ENCODE data around the gene EPB41L2.

EPB41L2 gene

DNA sequence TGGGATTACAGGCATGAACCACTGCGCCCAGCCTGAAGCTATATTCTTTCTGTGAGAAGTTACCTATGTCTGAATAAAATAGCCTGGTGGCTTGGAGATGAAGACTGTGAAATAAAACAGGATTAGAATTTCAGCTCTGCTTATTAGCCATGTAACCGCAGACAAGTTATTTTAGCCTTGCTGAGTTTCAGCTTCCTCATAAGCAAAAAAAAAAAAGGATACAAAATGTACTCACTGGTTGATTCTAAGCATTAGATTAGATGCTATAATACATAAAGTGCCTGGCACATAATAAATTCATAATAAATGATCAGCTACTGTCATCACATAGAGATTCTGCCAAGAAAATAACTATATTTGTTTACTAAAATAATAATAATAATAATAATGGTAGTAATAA lies 98.8 kb downstream of the EPB41L2 start:
- in situ Hi-C loops (cut with MboI; ENCODE audit: low sequenced_read_pairs, unreplicated experiment), result no loop called here
- no peak for DNase-seq (ENCODE audit: low spot score)

DNA sequence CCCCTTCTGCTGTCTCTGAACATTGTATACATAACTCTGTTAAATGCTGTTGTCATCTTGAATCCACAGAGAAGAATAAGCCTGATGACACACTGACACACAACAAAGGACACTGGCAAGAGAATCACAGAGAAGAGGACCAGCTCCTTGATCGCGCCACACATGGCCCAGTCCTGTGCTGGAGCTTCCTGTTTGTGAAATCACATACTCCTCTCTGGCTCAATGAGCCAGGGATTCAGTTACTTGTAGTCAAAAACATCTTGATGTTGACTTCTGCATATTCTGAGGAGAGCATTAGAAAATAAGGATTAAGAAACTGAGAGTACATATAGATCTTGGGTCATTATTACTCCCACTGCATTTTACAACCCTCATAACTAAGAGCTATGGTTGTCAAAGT lies 100.1 kb downstream of the EPB41L2 start:
- in situ Hi-C loops (cut with MboI; ENCODE audit: low sequenced_read_pairs, unreplicated experiment), result no loop called here
- TF ChIP-seq, protein P1, sequence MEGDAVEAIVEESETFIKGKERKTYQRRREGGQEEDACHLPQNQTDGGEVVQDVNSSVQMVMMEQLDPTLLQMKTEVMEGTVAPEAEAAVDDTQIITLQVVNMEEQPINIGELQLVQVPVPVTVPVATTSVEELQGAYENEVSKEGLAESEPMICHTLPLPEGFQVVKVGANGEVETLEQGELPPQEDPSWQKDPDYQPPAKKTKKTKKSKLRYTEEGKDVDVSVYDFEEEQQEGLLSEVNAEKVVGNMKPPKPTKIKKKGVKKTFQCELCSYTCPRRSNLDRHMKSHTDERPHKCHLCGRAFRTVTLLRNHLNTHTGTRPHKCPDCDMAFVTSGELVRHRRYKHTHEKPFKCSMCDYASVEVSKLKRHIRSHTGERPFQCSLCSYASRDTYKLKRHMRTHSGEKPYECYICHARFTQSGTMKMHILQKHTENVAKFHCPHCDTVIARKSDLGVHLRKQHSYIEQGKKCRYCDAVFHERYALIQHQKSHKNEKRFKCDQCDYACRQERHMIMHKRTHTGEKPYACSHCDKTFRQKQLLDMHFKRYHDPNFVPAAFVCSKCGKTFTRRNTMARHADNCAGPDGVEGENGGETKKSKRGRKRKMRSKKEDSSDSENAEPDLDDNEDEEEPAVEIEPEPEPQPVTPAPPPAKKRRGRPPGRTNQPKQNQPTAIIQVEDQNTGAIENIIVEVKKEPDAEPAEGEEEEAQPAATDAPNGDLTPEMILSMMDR (IDR thresholded peaks at IDR 0.05; ENCODE audit: borderline replicate concordance, control extremely low read depth, extremely low read depth, insufficient read depth, missing control alignments), result no peak
- DNase-seq (ENCODE audit: low spot score), result no peak

More for the DNA sequence above, 98.8 kb downstream of the EPB41L2 start:
- TF ChIP-seq, protein P1 (IDR thresholded peaks at IDR 0.05; ENCODE audit: borderline replicate concordance, control extremely low read depth, extremely low read depth, insufficient read depth, missing control alignments), result no peak

DNA sequence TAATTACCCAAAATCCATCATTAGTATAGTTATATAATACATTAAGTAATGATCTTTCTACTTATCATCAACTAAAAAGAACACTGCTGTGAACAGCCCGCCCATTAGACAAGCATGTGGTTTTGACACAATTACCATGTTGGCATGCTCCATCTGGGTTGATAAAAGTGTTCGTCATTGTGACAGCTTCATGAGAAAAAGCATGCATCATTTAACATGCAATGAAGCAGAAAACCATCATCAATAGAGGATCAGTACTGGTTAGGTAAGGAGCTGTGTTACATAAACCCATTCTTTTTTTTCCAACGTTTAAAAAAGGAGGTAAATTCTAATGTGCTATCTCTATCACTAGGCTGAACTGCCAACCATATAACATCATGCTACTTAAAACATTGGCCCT lies 101.9 kb downstream of the EPB41L2 start:
- TF ChIP-seq, protein P1 (IDR thresholded peaks at IDR 0.05; ENCODE audit: borderline replicate concordance, control extremely low read depth, extremely low read depth, insufficient read depth, missing control alignments), result no peak
- no peak for DNase-seq (ENCODE audit: low spot score)
- in situ Hi-C loops (cut with MboI; ENCODE audit: low sequenced_read_pairs, unreplicated experiment), result no loop called here

DNA sequence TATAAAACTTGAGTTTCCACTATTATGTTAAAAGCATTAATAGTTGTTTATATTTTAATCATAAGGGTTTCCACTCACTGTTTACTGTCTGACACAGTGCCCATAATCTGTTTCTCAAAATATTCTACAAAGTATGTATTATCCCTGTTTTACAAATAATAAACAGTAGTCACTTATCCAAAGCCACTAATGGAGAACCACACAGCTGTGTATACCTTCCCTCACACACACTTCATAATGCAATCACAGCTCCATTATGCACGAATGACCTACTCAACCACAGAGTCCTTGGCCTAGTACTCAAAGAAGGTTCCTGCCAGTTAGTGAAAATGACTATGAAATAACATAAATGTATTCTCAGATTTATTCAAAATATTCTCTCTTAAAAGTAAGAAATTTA lies 103.1 kb downstream of the EPB41L2 start:
- in situ Hi-C loops (cut with MboI; ENCODE audit: low sequenced_read_pairs, unreplicated experiment), result no loop called here
- no peak for DNase-seq (ENCODE audit: low spot score)
- TF ChIP-seq, protein P1 (IDR thresholded peaks at IDR 0.05; ENCODE audit: borderline replicate concordance, control extremely low read depth, extremely low read depth, insufficient read depth, missing control alignments), result no peak

DNA sequence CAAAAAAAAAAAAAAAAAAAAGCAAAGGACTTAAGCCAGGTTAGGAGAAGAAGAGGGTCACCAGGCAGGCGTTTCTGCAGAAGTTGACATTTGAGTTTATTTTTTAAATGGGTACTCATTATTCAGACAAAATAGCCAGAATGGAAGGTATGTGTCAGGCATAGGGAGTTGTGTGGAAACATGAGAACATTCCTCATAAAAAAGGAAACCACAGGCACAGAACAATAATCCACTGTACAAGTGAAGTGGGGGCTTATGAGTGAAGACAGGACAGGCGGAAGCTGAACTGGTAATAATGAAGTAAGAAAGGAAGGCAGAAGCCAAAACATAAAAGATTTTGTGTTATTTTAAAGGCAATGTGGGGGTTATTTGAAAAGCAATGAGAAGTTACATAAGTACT lies 104.6 kb downstream of the EPB41L2 start:
- in situ Hi-C loops (cut with MboI; ENCODE audit: low sequenced_read_pairs, unreplicated experiment), result no loop called here
- DNase-seq (ENCODE audit: low spot score), result no peak
- TF ChIP-seq, protein P1 (IDR thresholded peaks at IDR 0.05; ENCODE audit: borderline replicate concordance, control extremely low read depth, extremely low read depth, insufficient read depth, missing control alignments), result no peak

DNA sequence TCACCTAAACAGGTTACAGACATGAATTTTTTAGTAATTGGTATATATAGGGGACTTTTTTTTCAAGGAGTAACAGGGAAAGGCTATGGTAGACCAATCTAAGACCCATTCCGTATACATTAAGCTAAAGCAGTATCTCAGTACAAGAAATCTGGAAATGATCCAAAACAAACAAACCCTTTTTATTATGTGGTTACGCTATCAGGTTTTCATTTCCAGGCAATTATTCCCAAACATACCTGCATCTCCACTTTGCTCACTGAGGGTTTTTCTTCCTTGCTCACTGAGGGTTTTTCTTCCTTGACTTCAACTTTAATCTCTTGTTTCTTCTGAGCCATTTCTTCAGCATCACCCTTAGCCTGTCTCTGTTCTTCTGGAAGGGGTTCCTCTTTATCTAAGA lies 107.3 kb downstream of the EPB41L2 start:
- no peak for DNase-seq (ENCODE audit: low spot score)
- TF ChIP-seq, protein P1 (IDR thresholded peaks at IDR 0.05; ENCODE audit: borderline replicate concordance, control extremely low read depth, extremely low read depth, insufficient read depth, missing control alignments), result no peak
- in situ Hi-C loops (cut with MboI; ENCODE audit: low sequenced_read_pairs, unreplicated experiment), result no loop called here

DNA sequence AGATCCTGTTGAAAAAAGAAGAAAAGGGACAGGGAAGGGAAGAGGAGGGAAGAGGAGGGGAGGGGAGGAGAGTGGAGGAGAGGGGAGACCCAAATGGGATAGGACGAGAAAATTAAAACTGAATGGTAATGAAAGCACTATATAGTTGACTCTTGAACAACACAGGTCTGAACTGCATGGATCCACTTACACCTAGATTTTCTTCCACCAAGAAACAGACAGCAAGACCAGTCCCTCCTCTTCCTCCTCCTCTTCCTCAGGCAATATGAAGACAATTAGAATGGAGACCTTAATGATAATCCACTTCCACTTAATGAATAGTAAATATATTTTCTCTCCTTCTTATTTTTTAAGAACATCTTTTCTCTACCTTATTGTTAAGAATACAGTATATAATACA lies 113.5 kb downstream of the EPB41L2 start:
- TF ChIP-seq, protein P1 (IDR thresholded peaks at IDR 0.05; ENCODE audit: borderline replicate concordance, control extremely low read depth, extremely low read depth, insufficient read depth, missing control alignments), result no peak
- in situ Hi-C loops (cut with MboI; ENCODE audit: low sequenced_read_pairs, unreplicated experiment), result no loop called here

More for the DNA sequence above, 113.5 kb downstream of the EPB41L2 start:
- DNase-seq (ENCODE audit: low spot score), result no peak

Measured in GM13976 (cell line).